ENCODE measurements around the gene METTL15.
"Not testable (repeated sequence)": the region's sequence is repeated elsewhere in the genome, so short reads cannot be mapped to it uniquely, and the experiment has no call there.

The METTL15 gene

GRCh38 chr11:28223994-28224393 is 115.8 kb downstream of the METTL15 start:
- no peak for DNase-seq

DNA sequence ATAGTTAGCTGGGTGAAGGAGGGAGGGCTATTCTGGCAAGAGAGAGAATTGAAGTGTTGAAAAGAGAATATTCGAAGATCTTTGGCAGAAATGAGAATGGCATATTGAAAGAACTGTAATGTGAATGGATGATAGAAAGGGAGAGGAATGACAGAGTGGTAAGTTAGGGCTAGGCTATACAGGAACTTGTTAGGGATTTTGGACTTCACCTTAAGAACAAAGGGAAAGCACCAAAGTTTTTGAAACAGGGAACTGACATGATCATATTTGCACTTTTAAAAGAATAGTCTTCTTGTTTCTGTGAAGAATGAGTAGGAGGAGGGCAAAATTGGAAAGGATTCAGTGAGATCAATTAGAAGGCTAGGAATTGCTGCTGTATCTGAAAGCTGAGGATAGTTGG is 119.3 kb downstream of the METTL15 start:
- no peak for DNase-seq

- no peak for DNase-seq
These were observed 120.2 kb downstream of the METTL15 start for GRCh38 chr11:28228196-28228895.

GRCh38 chr11:28231475-28231874 is 123.3 kb downstream of the METTL15 start:
- DNase-seq = no peak

- no peak for DNase-seq
These were observed 124.5 kb downstream of the METTL15 start for GRCh38 chr11:28232649-28233048.

DNA sequence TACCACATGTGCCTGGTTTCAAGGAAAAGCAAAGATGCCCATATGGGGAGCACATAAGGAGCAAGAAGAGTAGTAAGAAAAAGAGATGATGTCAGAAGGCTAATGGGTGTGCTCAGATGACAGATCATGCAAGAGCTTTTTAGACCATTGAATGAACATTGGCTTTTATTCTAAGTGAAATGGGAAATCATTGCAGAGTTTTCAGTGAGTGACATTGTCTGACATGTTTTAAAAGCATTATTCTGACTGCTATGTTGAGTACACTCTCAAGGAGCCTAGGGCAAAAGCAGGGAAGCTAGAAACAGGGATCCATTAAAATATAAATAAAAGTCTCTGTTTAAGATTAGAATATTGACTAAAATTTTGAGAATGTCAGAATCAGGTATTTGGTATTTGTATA is 133.6 kb downstream of the METTL15 start:
- DNase-seq = no peak

GRCh38 chr11:28242596-28242995 is 134.4 kb downstream of the METTL15 start:
- DNase-seq = no peak

DNA sequence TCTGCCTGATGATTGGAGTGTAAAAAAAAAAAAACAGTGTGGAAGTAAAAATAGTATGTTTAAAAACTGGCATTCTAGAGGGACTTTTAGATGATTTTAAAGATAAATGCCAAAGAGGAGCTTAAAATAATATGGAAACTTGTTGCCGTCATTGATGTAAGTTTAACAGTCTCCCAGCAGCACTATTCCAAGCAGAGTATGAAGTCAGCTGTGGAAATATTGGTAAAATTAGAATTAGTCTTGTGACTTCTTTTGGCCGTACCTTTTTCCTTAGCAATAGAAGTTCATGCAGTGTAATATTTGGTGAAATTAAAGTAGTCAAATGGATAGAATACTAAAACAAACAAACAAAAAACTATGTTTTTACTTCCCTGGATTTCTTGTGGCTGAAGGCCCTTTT is 134.9 kb downstream of the METTL15 start:
- DNase-seq = no peak

- no peak for DNase-seq
These were observed 135.4 kb downstream of the METTL15 start for GRCh38 chr11:28243581-28243980.

- no peak for DNase-seq
These were observed 136.9 kb downstream of the METTL15 start for GRCh38 chr11:28245131-28245530.

- DNase-seq = no peak
These were observed 142.0 kb downstream of the METTL15 start for GRCh38 chr11:28250192-28250591.

DNA sequence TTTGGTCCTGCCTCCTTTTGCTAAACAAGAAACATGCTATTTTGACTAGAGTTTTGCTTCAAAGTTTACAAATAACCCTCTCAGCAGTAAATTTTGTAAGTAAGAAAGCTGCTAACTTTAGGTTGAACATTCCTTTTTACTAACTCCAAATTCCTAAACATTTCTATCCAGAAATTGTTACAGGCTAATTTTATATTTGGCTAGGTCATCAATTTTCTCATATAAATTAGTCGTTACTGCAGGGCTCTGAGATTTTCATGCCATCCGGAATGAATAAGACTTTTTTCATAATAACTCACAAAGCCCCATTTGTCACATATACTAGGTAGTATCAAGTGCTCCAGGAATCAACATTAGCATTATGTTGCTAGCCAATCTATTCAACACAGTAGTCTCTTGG is 143.1 kb downstream of the METTL15 start:
- no peak for DNase-seq

- no peak for DNase-seq
These were observed 149.6 kb downstream of the METTL15 start for GRCh38 chr11:28257761-28258160.

- DNase-seq = no peak
These were observed 151.1 kb downstream of the METTL15 start for GRCh38 chr11:28259177-28259843.

- DNase-seq = no peak
These were observed 160.7 kb downstream of the METTL15 start for GRCh38 chr11:28268925-28269324.

GRCh38 chr11:28269586-28269985 is 161.4 kb downstream of the METTL15 start:
- no peak for DNase-seq

- DNase-seq = not testable (repeated sequence)
These were observed 164.1 kb downstream of the METTL15 start for GRCh38 chr11:28272247-28272646.

GRCh38 chr11:28274216-28274615 is 166.0 kb downstream of the METTL15 start:
- DNase-seq = no peak

- DNase-seq = no peak
These were observed 176.0 kb downstream of the METTL15 start for GRCh38 chr11:28284196-28284595.

GRCh38 chr11:28289444-28289843 is 181.3 kb downstream of the METTL15 start:
- no peak for DNase-seq

DNA sequence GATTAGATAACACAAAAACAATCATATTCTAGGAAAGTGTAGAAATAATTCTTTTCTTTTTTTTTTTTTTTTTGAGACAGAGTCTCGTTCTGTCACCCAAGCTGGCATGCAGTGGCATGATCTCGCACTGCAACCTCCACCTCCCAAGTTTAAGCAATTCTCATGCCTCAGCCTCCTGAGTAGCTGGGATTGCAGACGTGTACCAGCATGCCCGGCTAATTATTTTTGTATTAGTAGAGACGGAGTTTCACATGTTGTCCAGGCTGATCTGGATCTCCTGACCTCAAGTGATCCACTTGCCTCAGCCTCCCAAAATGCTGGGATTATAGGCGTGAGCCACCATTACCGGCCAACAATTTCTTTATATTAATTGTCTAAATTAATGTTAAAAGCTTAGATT is 182.8 kb downstream of the METTL15 start:
- DNase-seq = not testable (repeated sequence)

DNA sequence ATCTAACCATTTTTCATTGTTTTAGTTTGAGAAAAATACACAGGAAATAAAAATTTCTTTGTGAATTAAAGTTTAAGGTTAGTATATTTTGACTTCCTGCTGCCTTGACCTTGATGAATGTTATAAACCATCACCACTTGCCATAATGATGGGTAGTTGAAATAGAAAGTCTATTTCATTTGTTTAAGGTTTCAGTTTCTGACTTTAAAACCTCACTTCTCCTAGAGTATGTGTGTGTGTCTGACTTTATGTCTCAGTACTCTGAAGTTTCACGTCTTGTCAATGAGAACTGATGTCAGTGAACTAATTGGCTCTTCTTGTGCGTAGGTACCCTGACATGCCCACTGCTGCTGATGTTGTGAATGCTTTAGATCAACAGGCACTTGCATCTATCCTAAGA is 188.2 kb downstream of the METTL15 start:
- no peak for DNase-seq

DNA sequence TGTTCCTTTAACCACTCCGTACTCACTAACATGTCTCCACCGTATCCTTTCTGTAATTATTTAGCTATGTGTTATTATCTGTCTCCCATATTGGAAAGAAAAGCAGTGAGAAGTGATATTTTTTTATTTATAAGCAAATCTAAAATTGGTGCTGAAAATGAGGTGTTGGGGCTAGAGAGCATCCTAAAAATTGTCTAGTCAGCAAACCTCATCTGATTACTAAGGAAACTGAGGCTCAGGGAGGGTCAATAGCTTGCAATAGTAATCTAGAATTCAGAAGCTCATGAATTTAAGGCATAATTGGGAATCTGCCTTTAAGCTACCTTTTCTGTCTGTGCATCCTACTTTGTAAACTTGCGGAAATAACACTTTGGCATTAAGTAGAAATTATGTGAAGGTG is 190.0 kb downstream of the METTL15 start:
- DNase-seq = no peak

DNA sequence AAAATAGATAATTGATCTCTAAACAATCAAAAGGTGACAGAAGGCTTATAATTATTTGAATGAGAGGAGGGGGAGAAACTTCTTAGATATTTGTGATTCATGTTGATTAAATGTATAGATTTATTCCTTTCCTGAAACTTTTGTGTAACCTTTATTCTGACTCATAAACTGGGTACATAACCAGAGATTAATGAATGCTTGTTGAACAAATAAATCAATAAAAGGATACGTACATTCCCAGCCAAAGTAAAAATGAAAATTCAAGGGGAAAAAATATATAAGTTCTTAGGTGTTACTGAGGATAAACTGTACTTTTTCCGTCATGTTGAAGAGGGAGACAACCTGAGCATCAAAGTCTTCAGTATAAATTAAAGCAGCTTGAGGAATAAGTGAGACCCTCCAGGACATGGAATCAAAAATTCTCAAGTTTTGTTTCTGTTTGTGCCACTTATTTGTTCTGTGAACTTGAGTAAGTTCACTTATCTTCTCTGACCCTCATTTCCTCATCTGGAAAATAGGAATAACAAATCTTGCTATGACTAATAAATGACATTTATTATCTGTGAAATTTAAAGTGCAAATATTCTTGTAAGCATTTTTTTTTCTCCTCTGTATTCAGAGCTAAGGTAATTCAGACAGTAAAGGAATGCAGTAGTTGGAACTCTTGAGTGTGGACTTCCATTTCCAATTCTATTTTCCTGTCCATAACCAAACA is 195.4 kb downstream of the METTL15 start:
- no peak for DNase-seq
